ENCODE measurements around the gene PNKD.

Gene PNKD

GRCh38 chr2:218320704-218321336, 50.5 kb downstream of the PNKD start:
- no peak for DNase-seq

- DNase-seq, result peak; percentile 49
These were observed 52.6 kb downstream of the PNKD start for GRCh38 chr2:218322768-218323525.

- DNase-seq, result no peak
These were observed 53.5 kb downstream of the PNKD start for GRCh38 chr2:218323526-218324472.

- DNase-seq, result no peak
These were observed 55.3 kb downstream of the PNKD start for GRCh38 chr2:218325566-218326160.

GRCh38 chr2:218326315-218326714, 56.0 kb downstream of the PNKD start:
- DNase-seq, result no peak

- DNase-seq, result no peak
These were observed 57.3 kb downstream of the PNKD start for GRCh38 chr2:218327451-218328210.

GRCh38 chr2:218328294-218328693, 58.0 kb downstream of the PNKD start:
- no peak for DNase-seq

GRCh38 chr2:218329027-218329825, 58.9 kb downstream of the PNKD start:
- no peak for DNase-seq

- DNase-seq, result no peak
These were observed 59.7 kb downstream of the PNKD start for GRCh38 chr2:218329826-218330593.

GRCh38 chr2:218331745-218332144, 61.4 kb downstream of the PNKD start:
- no peak for DNase-seq

GRCh38 chr2:218332288-218332687, 62.0 kb downstream of the PNKD start:
- no peak for DNase-seq

GRCh38 chr2:218332920-218333645, 62.8 kb downstream of the PNKD start:
- no peak for DNase-seq

- no peak for DNase-seq
These were observed 64.2 kb downstream of the PNKD start for GRCh38 chr2:218334531-218334930.

GRCh38 chr2:218340656-218341055, 70.3 kb downstream of the PNKD start:
- DNase-seq, result no peak

GRCh38 chr2:218341381-218341780, 71.1 kb downstream of the PNKD start:
- no peak for DNase-seq

GRCh38 chr2:218342837-218343236, 72.5 kb downstream of the PNKD start:
- DNase-seq, result no peak

GRCh38 chr2:218343591-218343990, 73.3 kb downstream of the PNKD start:
- no peak for DNase-seq

GRCh38 chr2:218344090-218344754, 73.9 kb downstream of the PNKD start:
- DNase-seq, result no peak

- DNase-seq, result no peak
These were observed 74.6 kb downstream of the PNKD start for GRCh38 chr2:218344755-218345417.
